ENCODE data around the gene PSMD9. TPM values are rescaled to one million over a fixed set of nuclear protein-coding genes. Genes with fewer than 3 reads are reported as not detected.
"Not testable (repeated sequence)": the region's sequence is repeated elsewhere in the genome, so short reads cannot be mapped to it uniquely, and the experiment has no call there.

The PSMD9 gene
- total RNA-seq, 1 donor from 2014 or later, result 30.3 TPM

DNA sequence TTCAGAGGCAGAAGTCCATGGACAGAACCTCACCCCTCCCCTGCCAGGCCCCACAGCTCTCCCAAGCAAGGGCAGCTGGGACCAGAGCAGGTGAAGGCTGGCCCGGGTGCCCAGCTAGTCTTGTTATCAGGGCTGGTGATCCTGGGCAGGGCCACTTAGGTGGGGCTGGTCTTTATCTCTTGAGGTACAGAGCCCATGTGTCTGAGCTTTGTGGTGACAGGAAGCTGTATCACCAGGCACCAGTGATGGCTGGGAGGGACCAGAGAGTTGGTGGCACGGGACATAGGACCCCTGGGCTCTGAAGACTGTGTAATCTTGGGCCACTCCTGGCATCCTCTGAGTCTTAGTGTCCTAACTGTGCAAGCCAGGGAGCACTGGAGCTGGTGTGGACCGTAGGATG lies 17.1 kb upstream of the PSMD9 start:
- DNase-seq, result no peak
- intact Hi-C loops (cut with micrococcal nuclease), result no loop called here
- no peak for ATAC-seq

- intact Hi-C loops (cut with micrococcal nuclease), result no loop called here
Observed at GRCh38 chr12:121872546-121873215, 15.9 kb upstream of the PSMD9 start.

DNA sequence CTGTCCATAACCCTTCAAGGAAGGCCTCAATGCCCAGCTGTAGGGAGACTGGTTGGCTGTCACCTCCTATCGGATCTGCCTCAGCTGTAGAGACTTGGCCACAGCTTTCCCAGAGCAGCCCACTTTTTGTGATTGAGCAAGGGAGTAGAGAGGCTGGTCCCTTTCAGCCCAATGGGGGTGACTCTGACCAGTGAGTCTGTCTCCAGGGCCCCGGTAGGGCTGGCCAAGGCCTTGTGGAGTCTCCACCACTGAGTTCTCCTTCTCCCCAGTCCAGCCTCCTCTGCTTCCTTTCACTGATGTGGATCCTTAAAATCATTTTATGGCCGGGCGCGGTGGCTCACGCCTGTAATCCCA lies 15.4 kb upstream of the PSMD9 start:
- intact Hi-C loops (cut with micrococcal nuclease), result no loop called here
- ATAC-seq, result peak; percentile 43
- DNase-seq, result no peak

More at GRCh38 chr12:121872546-121873215, 15.9 kb upstream of the PSMD9 start:
- peak; percentile 59 for ATAC-seq
- DNase-seq, result peak; percentile 44

- no peak for ATAC-seq
- intact Hi-C loops (cut with micrococcal nuclease), result no loop called here
- no peak for DNase-seq
Observed at GRCh38 chr12:121874071-121874470, 14.5 kb upstream of the PSMD9 start.

GRCh38 chr12:121875582-121875981 lies 13.0 kb upstream of the PSMD9 start:
- intact Hi-C loops (cut with micrococcal nuclease), result no loop called here
- ATAC-seq, result no peak

DNA sequence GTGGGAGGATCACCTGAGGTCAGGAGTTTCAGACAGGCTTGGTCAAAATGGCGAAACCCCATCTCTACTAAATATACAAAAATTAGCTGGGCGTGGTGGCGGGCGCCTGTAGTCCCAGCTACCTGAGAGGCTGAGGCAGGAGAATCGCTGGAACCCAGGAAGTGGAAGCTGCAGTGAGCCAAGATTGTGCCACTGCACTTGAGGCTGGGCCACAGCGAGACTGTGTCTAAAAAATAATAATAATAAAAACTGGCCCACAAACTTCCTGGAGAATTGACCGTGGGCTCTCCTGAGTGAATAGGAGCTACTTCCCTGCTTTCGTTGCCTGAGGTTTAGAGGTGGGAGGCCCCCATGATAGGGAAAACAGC lies 12.5 kb upstream of the PSMD9 start:
- DNase-seq; ATAC-seq; intact Hi-C loops (cut with micrococcal nuclease): not testable (repeated sequence)

More at GRCh38 chr12:121875582-121875981, 13.0 kb upstream of the PSMD9 start:
- no peak for DNase-seq

DNA sequence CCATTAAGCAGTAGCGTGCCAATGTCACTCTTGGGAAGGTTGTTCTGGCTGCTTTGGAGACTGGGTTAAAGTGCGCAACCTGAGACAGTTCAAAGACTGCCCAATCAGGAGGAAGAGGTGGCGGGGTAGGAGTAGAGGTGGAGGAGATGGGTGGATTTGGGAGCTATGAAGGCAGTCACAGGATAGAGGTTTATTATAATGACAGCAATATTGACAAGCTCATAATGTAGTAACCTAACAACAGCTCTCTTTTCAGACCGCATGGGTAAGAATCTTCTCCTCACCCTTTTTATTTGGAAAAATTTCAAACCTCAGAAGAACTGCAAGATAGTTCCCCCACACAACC lies 5.3 kb upstream of the PSMD9 start:
- no peak for DNase-seq
- ATAC-seq, result no peak
- intact Hi-C loops (cut with micrococcal nuclease), result loop anchor here (10.0 kb wide), 1 partner anchor 88 kb away; the partner anchor contains the start of gene RHOF

DNA sequence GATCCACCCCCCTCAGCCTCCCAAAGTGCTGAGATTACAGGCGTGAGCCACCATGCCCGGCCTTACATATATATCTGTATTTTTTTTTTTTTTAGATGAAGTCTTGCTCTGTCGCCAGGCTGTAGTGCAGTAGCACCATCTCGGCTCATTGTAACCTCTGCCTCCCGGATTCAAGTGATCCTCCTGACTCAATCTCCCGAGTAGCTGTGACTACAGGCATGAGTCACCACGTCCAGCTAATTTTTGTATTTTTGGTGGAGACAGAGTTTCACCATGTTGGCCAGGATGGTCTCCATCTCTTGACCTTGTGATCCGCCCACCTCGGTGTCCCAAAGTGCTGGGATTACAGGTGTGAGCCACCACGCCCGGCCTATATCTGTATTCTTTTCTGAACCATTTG lies 3.5 kb upstream of the PSMD9 start:
- intact Hi-C loops (cut with micrococcal nuclease), result loop anchor here (10.0 kb wide), 1 partner anchor 90 kb away; the partner anchor contains the start of gene RHOF
- not testable (repeated sequence) for ATAC-seq, DNase-seq

- intact Hi-C loops (cut with micrococcal nuclease), result loop anchor here (10.0 kb wide), 1 partner anchor 93 kb away; the partner anchor contains the start of gene RHOF
- DNase-seq (no peak), ATAC-seq (no peak)
Observed at GRCh38 chr12:121888083-121888477, 510 bp upstream of the PSMD9 start.

GRCh38 chr12:121889274-121889624 lies 659 bp downstream of the PSMD9 start:
- ATAC-seq, result no peak
- no peak for DNase-seq
- intact Hi-C loops (cut with micrococcal nuclease), result loop anchor here (10.0 kb wide), 1 partner anchor 94 kb away; the partner anchor contains the start of gene RHOF

DNA sequence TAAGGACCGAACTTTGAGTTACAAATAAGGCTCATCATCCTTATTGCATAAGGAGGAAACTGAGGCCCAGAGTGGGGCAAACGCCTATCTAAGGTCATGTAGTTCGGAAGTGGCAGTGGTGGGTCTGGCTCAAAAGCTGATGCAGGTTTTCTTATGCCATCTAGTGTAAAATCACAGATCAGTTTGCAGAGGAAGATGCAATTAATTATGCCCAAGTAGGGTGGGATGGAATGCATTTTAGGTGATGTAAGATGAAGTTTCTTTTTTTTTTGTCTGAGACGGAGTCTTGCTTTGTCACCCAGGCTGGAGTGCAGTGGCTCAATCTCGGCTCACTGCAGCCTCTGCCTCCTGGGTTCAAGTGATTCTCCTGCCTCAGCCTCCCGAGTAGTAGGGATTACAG lies 1.1 kb downstream of the PSMD9 start:
- DNase-seq, ATAC-seq: not testable (repeated sequence)
- intact Hi-C loops (cut with micrococcal nuclease), result loop anchor here (10.0 kb wide), 1 partner anchor 95 kb away; the partner anchor contains the start of gene RHOF

GRCh38 chr12:121892673-121893561 lies 4.3 kb downstream of the PSMD9 start:
- DNase-seq (no peak), ATAC-seq (no peak)
- intact Hi-C loops (cut with micrococcal nuclease), result no loop called here

DNA sequence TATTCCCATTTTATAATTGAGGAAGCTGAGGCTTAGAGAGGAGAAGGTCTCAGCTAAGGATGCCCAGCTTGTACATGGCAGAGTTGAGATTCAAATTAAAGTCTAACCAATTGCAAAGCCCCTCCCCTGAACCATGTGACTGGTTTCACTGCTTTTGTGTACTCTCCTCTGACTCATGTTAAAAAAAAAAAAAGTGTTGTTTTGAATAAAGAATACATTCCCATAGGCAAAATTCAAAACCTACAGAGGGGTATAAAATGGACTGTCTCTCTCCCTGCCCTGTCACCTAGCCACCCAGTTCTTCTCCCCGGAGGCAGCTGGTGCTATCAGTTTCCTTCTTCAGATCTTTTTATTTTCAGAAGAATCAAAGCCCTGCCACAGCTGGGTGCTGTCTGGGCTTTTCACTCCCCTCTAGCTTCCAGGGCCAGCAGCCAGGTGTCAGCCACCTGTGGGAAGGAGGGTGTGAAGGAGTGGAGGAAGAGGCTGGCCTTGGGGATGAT lies 5.4 kb downstream of the PSMD9 start:
- intact Hi-C loops (cut with micrococcal nuclease), result no loop called here
- ATAC-seq (no peak), DNase-seq (no peak)

GRCh38 chr12:121894633-121895032 lies 6.0 kb downstream of the PSMD9 start:
- ATAC-seq (peak; percentile 43), DNase-seq (no peak)
- intact Hi-C loops (cut with micrococcal nuclease), result no loop called here

DNA sequence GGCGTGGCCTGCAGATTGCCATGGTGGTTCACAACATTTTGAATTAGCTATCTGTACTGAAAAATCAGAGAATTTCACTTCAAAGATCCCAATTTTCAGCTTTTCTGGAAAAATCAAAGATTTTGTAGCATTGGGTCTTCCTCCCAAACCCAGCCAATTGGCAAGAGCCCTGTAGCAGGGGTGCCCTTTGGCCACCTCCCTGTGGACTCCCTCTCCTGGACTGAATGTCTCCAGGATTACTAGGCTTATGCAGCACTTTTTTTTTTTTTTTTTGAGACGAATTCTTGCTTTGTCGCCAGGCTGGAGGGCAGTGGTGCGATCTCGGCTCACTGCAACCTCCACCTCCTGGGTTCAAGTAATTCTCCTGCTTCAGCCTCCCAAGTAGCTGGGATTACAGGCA lies 9.7 kb downstream of the PSMD9 start:
- no peak for ATAC-seq
- DNase-seq, result no peak
- intact Hi-C loops (cut with micrococcal nuclease), result no loop called here

- DNase-seq (no peak), ATAC-seq (no peak)
- intact Hi-C loops (cut with micrococcal nuclease), result no loop called here
Observed at GRCh38 chr12:121899590-121899989, 11.0 kb downstream of the PSMD9 start.

GRCh38 chr12:121903202-121903601 lies 14.6 kb downstream of the PSMD9 start:
- no peak for ATAC-seq
- DNase-seq, result no peak
- intact Hi-C loops (cut with micrococcal nuclease), result no loop called here

- no peak for DNase-seq
- intact Hi-C loops (cut with micrococcal nuclease), result no loop called here
- no peak for ATAC-seq
Observed at GRCh38 chr12:121905746-121906145, 17.2 kb downstream of the PSMD9 start.

DNA sequence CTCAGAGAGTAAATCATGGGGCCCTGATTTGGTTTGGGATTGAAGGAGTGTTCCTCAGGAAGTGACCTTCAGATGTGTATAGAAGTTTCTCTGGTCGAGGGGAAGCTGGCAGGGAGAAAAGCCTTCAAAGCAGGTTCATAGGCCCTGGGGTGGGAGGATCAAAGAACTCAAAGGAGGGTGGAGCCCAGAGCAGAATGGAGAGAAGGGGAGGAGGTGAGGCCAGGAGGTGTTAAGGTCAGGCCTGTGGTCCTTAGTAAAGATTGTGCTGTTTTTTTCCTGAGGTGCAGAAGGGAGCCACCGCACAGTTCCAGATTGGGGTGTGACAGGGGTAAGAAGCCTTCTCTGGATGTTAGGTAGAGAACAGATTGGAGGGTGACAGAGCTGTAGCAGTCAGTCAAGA lies 20.1 kb downstream of the PSMD9 start:
- DNase-seq, result no peak
- no peak for ATAC-seq

More for the DNA sequence above, 20.1 kb downstream of the PSMD9 start:
- intact Hi-C loops (cut with micrococcal nuclease), result no loop called here
